HG03460 (cell line): ENCODE data around the gene GPANK1.

ENCODE experiments used
- ATAC-seq: cut with Tn5 transposase; IDR thresholded peaks from one replicate; pipeline ENCODE4 v1.9.1; 2021; ENCODE audit not compliant: unreplicated experiment

The GPANK1 gene

GRCh38 chr6:31642798-31643570 is 21.8 kb downstream of the GPANK1 start:
- ATAC-seq = no peak

GRCh38 chr6:31641370-31641769 is 23.4 kb downstream of the GPANK1 start:
- no peak for ATAC-seq

- ATAC-seq = no peak
Observed at GRCh38 chr6:31640612-31641011, 24.2 kb downstream of the GPANK1 start.

DNA sequence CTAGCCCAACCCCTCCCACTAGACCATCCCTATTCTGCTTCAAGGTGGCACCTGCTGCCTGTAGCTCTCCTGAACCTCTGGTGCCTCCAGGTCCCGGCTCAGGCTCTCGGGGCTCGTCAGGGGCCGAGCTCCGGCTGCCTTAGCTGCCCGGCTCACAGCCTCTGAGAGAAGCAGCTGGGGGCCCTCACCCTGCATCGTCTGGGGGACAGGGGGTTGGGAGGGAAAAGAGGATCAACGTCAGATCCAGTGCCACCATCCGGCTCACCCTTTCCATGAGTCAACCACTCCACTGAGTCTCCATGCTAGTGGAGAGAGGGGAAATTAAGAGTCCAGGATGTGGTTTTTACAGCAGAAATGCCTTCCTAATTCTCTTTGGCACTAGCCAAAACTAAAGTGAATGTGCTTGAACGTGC is 25.3 kb downstream of the GPANK1 start:
- no peak for ATAC-seq

- no peak for ATAC-seq
Observed at GRCh38 chr6:31639043-31639442, 25.8 kb downstream of the GPANK1 start.

DNA sequence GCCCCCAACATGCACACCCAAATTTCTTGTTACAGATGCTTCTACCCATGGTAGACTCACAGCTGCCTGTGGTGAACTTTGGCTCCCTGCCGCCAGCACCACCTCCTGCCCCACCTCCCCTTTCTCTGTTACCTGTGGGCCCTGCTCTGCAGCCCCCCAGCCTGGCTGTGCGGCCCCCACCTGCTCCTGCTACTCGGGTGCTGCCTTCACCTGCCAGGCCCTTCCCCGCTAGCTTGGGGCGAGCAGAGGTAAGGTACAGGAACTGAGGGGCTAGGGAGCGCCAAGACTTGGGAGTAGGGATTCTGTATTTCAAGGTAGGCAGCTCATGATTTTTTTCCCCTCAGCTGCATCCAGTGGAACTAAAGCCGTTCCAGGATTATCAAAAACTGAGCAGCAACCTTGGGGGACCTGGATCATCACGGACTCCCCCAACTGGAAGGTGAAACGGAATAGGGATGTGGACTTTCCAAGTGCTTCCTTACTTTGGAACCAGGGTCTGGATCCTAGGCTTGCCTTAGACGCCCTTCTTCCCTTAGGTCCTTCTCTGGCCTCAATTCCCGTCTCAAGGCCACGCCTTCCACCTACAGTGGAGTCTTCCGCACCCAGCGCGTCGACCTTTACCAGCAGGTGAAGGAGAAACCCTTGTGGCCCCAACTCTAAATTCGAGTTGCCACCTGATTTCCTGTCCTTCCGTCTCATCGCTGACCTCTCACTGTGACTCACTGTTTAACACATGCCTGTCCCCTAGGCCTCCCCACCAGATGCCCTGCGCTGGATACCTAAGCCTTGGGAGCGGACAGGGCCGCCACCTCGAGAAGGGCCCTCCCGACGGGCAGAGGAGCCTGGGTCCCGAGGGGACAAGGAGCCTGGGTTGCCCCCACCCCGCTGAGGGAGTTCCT is 27.9 kb downstream of the GPANK1 start:
- no peak for ATAC-seq

- ATAC-seq = no peak
Observed at GRCh38 chr6:31634969-31635575, 29.7 kb downstream of the GPANK1 start.

GRCh38 chr6:31634131-31634530 is 30.7 kb downstream of the GPANK1 start:
- ATAC-seq = no peak

GRCh38 chr6:31633447-31633846 is 31.4 kb downstream of the GPANK1 start:
- no peak for ATAC-seq

- ATAC-seq = no peak
Observed at GRCh38 chr6:31632279-31632946, 32.4 kb downstream of the GPANK1 start.

GRCh38 chr6:31631681-31632278 is 33.0 kb downstream of the GPANK1 start:
- no peak for ATAC-seq

DNA sequence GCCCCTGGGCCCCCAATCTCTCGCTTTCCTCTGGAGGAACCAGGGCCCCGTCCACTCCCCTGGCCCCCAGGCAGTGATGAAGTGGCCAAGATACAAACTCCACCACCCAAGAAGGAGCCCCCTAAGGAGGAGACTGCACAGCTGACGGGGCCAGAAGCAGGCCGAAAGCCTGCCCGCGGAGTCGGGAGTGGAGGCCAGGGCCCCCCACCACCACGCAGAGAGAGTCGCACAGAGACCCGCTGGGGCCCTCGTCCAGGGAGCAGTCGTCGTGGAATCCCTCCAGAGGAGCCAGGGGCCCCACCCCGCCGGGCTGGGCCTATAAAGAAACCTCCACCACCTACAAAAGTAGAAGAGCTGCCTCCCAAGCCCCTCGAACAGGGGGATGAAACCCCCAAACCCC is 33.6 kb downstream of the GPANK1 start:
- ATAC-seq = no peak

DNA sequence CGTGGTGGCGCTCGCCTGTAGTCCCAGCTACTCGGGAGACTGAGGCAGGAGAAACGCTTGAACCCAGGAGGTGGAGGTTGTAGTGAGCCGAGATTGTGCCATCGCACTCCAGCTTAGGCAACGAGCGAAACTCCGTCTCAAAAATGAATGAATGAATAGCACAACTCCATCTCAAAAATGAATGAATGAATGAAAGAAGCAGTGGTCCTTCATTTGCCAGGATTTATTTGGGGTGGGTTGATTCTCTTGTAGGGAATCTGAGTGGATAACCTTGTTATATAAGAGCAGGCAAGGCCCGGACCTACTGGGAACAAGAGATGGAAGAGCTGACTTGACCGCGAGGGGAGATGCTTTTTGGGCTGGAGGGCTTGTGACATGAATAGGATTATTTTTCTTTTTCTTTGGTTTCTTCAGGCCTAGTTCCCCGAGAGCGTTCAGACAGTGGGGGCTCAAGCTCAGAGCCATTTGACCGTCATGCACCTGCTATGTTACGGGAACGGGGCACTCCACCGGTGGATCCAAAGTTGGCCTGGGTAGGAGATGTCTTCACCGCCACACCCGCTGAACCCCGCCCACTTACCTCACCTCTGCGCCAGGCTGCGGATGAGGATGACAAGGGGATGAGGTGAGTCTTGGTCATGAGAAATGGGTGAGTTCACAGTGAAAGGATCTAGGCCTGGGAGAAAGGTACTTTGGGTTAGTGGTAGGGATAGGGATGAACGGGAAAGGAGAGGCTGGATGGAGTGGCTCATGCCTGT is 34.4 kb downstream of the GPANK1 start:
- no peak for ATAC-seq

DNA sequence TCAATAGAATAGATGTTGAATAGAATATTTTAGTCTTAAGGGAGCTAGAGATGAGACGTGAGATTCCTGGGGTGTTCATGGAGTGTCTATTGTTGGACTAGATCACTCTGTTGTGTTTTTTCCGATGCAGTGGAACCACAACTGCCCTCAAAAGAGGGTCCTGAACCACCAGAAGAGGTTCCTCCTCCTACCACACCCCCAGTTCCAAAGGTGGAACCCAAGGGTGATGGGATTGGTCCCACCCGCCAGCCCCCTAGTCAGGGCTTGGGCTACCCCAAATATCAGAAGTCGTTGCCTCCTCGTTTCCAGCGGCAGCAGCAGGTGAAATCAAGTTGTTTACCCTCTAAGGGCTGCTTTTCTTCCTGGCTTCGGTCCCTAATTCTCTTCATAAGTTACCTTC is 35.8 kb downstream of the GPANK1 start:
- no peak for ATAC-seq

GRCh38 chr6:31627690-31628287 is 37.0 kb downstream of the GPANK1 start:
- no peak for ATAC-seq

DNA sequence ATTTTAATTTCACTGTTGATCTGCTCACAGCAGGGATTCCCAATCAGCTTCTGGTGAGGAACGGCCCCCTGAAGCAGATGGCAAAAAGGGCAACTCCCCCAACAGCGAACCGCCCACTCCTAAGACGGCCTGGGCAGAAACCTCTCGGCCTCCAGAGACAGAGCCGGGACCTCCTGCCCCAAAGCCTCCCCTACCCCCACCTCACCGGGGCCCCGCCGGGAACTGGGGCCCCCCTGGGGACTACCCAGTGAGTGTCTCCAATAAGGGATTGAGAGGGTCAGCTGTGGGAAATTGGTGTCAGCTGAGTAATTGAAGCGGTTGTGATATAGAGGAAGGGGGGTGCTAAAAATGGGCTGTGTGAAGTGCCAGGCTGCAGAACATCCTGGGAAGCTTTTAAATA is 37.8 kb downstream of the GPANK1 start:
- ATAC-seq = no peak

DNA sequence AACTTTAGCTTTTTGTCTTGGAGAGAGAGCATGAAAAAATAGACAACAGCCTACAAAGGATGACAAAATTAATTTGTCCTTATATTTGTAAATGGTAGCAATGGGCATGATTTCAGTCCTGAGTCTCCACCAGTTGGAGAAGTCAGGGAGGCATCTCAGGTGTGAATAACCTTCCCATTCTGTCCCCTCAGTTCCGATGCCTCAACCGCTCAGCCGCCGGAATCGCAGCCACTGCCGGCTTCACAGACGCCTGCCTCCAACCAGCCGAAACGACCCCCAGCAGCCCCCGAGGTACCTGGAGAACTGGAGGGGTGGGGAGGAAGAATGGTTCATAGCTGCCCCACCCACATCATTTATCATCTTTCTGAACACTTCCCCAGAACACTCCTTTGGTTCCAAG is 40.7 kb downstream of the GPANK1 start:
- no peak for ATAC-seq

- no peak for ATAC-seq
Observed at GRCh38 chr6:31622684-31623091, 42.1 kb downstream of the GPANK1 start.

DNA sequence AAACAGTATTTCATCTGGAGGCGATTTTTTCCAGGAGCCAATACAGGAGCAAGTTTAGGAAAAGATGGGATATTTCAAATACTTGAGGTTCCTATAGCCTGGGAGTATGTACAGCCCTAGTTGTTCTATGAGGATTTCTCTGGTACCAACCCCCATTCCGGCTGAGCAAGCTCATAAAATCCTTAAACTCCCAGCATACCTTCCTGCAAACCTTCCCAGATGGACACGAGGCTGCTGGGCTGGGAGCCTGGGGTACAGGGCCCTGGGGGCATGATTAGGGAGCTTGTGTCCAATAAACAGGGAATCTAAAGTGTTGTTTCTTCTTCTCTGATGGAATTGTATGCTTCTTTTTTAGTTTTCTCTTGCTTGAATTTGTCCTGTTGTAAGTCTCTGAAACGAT is 42.8 kb downstream of the GPANK1 start:
- ATAC-seq = no peak
